Lung (tissue), 12 donors: ENCODE measurements around the gene CD19. TPM values are rescaled to one million over a fixed set of nuclear protein-coding genes. Genes with fewer than 3 reads are reported as not detected.
A peak's percentile ranks its signal among the peaks of the same experiment; 100 is the strongest.

Experiments
- ATAC-seq: fragments of 200-7000 bp; cut with Tn5 transposase; one replicate; pipeline ENCODE4 v1.9.1; 2020; ENCODE audit warnings: moderate number of reproducible peaks; ENCODE audit not compliant: insufficient read depth, low FRiP score
- DNase-seq, 3 donors: peaks; one replicate each; pipeline ENCODE4 v3.0.0-alpha.2; 2013 to 2017
- H3K27ac ChIP-seq, 2 donors: one replicate each; pipeline ENCODE4 v1.5.1; 2013; ENCODE audit warnings: mild to moderate bottlenecking in 2 of 2, moderate library complexity in 2 of 2, control low read depth in 1 of 2, inconsistent platforms in 1 of 2, low read depth in 1 of 2, low read length in 1 of 2
- H3K27me3 ChIP-seq, 3 donors: one replicate each; pipeline ENCODE4 v1.5.1; 2013; ENCODE audit warnings: low read length in 2 of 3; ENCODE audit not compliant: control insufficient read depth in 3 of 3, insufficient read depth in 3 of 3
- H3K36me3 ChIP-seq, 4 donors: one replicate each; pipeline ENCODE4 v1.5.1; 2013; ENCODE audit warnings: low read length in 4 of 4, mild to moderate bottlenecking in 1 of 4, moderate library complexity in 1 of 4; ENCODE audit not compliant: control insufficient read depth in 4 of 4, insufficient read depth in 4 of 4
- H3K4me1 ChIP-seq, 5 donors: one replicate each; pipeline ENCODE4 v1.5.1; 2013; ENCODE audit warnings: low read length in 5 of 5, mild to moderate bottlenecking in 2 of 5, moderate library complexity in 1 of 5; ENCODE audit not compliant: control insufficient read depth in 5 of 5, insufficient read depth in 5 of 5
- H3K4me3 ChIP-seq: one replicate; pipeline ENCODE4 v1.5.1; 2013; ENCODE audit warnings: mild to moderate bottlenecking, control low read depth, moderate library complexity
- H3K9ac ChIP-seq, 2 donors: one replicate each; pipeline ENCODE4 v1.5.1; 2013; ENCODE audit warnings: low read length in 2 of 2, control low read depth in 1 of 2; ENCODE audit not compliant: insufficient read depth in 1 of 2
- H3K9me3 ChIP-seq, 4 donors: one replicate each; pipeline ENCODE4 v1.5.1; 2013; ENCODE audit warnings: low read length in 3 of 4, mild to moderate bottlenecking in 1 of 4, moderate library complexity in 1 of 4; ENCODE audit not compliant: control insufficient read depth in 4 of 4, insufficient read depth in 3 of 4
- WGBS, 2 donors: extraction: QIAGEN DNeasy Blood & Tissue Kit; methylation state at CpG; one replicate each; pipeline ENCODE4 v1.1.7; 2013; 5-methylcytosine and 5-hydroxymethylcytosine counted together
- polyA plus RNA-seq, 2 donors: library from polyadenylated mRNA; stranded (reverse); fragments of 200-250 nt; gene quantifications; one replicate each; pipeline ENCODE4 v1.2.1, GENCODE V29; 2013
- total RNA-seq, 2 donors: library from RNA; depleted of rRNA in 1 of 2; stranded (reverse); fragments of >200 nt in 1 of 2; gene quantifications; one replicate each; pipeline ENCODE4 v1.2.1, GENCODE V29; 2014 to 2021
- TF ChIP-seq, protein P1 (sequence below): IDR thresholded peaks from 2 replicates; pipeline ENCODE4 v1.5.1; 2012; ENCODE audit warnings: mild to moderate bottlenecking; ENCODE audit errors: control extremely low read depth, extremely low read depth
- donor health status: control.
- donor health status: control.
- donor health status: Bipolar disorder and iron deficiency.
- donor health status: healthy.
- donor health status: DM: yes; HTN: yes; CAD: no.

Gene CD19
- total and polyA plus RNA-seq, 4 donors = 0.33 to 2.8 (median 1.2) TPM

GRCh38 chr16:28917095-28917494 is 14.7 kb upstream of the CD19 start:
- no peak overlapping the region for H3K27ac ChIP-seq

GRCh38 chr16:28918698-28919097 is 13.1 kb upstream of the CD19 start:
- Histone ChIP-seq H3K4me3 (no peak overlapping the region), H3K36me3 (peaks cover 11 to 34% (median 16%) of the 10 kb centered on the region in 4 donors), H3K27me3 (no peaks in the 10 kb centered on the region), H3K4me1 (peaks cover 0 to 5% (median 0%) of the 10 kb centered on the region in 5 donors), H3K27ac (no peak overlapping the region), H3K9ac (no peak overlapping the region), H3K9me3 (no peaks in the 10 kb centered on the region)
- DNase-seq (no peak), ATAC-seq (no peak)
- TF ChIP-seq, protein P1, sequence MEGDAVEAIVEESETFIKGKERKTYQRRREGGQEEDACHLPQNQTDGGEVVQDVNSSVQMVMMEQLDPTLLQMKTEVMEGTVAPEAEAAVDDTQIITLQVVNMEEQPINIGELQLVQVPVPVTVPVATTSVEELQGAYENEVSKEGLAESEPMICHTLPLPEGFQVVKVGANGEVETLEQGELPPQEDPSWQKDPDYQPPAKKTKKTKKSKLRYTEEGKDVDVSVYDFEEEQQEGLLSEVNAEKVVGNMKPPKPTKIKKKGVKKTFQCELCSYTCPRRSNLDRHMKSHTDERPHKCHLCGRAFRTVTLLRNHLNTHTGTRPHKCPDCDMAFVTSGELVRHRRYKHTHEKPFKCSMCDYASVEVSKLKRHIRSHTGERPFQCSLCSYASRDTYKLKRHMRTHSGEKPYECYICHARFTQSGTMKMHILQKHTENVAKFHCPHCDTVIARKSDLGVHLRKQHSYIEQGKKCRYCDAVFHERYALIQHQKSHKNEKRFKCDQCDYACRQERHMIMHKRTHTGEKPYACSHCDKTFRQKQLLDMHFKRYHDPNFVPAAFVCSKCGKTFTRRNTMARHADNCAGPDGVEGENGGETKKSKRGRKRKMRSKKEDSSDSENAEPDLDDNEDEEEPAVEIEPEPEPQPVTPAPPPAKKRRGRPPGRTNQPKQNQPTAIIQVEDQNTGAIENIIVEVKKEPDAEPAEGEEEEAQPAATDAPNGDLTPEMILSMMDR = no peak
- WGBS, 2 donors = 96 to 97% methylated on average over 3 of the region's 3 CpGs

More at GRCh38 chr16:28917095-28917494, 14.7 kb upstream of the CD19 start:
- Histone ChIP-seq H3K9ac (no peak overlapping the region), H3K27me3 (no peaks in the 10 kb centered on the region), H3K4me1 (no peaks in the 10 kb centered on the region), H3K36me3 (peaks cover 11 to 41% (median 16%) of the 10 kb centered on the region in 4 donors), H3K4me3 (no peak overlapping the region), H3K9me3 (no peaks in the 10 kb centered on the region)
- TF ChIP-seq, protein P1 = no peak
- DNase-seq (no peak), ATAC-seq (no peak)
- WGBS, 2 donors = 82 to 87% methylated on average over 7 of the region's 7 CpGs

GRCh38 chr16:28923231-28923587 is 8.6 kb upstream of the CD19 start:
- Histone ChIP-seq H3K9me3 (no peaks in the 10 kb centered on the region), H3K9ac (no peak overlapping the region), H3K36me3 (peaks cover 0 to 13% (median 8%) of the 10 kb centered on the region in 4 donors), H3K27me3 (no peaks in the 10 kb centered on the region), H3K4me1 (peaks cover 0 to 13% (median 6%) of the 10 kb centered on the region in 5 donors), H3K27ac (no peak overlapping the region), H3K4me3 (no peak overlapping the region)
- TF ChIP-seq, protein P1 = no peak
- ATAC-seq (no peak), DNase-seq (no peak)
- WGBS, 2 donors = 90 to 95% methylated on average over 3 of the region's 3 CpGs

DNA sequence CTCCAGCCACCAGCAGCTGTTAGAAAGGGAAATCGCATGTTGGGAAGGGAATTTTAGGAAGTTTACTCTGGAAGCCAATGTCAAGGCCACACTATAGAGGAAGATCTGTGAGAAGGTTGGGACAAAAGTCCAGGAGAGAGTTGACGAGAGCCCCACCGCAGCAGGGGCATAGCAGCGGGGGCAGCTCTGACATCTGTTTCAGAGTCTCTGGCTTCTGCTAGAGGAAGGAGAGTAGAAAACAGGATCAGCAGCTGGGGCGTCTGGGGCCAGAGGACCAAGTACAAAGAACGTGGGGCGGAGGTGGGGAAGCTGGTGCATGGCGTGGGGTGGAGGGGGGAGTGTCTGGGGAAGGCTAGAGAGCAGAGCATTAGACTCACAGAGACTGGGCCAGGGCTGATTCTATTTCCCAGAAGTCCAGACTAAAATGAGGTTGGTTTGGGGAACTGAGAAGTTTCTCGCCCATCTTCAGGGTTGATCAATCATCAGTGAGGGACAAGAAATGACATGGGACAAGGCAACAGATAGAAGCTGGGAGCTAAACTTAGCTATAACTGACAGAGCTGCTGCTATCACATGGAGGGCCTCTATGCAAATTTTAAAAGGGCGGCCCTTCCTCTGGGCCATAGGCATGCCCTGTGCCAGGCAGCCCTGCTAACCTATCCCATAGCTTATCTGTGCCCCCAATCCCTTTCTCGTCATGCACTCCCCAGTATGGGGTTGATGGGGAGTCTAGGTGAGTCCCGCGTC is 7.9 kb upstream of the CD19 start:
- 65 to 75% methylated on average over 13 of the region's 13 CpGs for WGBS, 2 donors
- no peaks in the 10 kb centered on the region for H3K27me3 ChIP-seq
- no peak overlapping the region for H3K9ac ChIP-seq
- H3K36me3 ChIP-seq = peaks cover 0 to 10% (median 7%) of the 10 kb centered on the region in 4 donors
- ATAC-seq (no peak), DNase-seq (peak in 1 of 3 donors; percentile 7)
- H3K4me3 ChIP-seq = no peak overlapping the region
- H3K27ac ChIP-seq = peak overlapping the region in 1 of 2 donors; percentile 99
- peaks cover 0 to 13% (median 6%) of the 10 kb centered on the region in 5 donors for H3K4me1 ChIP-seq
- no peaks in the 10 kb centered on the region for H3K9me3 ChIP-seq
- TF ChIP-seq, protein P1 = no peak
